GM19468 (cell line): Measurements from ENCODE around the gene C2CD4A.

ENCODE experiments used
- ATAC-seq: cut with Tn5 transposase; IDR thresholded peaks from one replicate; pipeline ENCODE4 v1.9.1; 2021; ENCODE audit warnings: mild to moderate bottlenecking, moderate library complexity, moderate number of reproducible peaks; ENCODE audit not compliant: unreplicated experiment; ENCODE audit errors: extremely low read depth

Gene C2CD4A

GRCh38 chr15:62093809-62094208 lies 27.0 kb downstream of the C2CD4A start:
- no peak for ATAC-seq

GRCh38 chr15:62094388-62094787 lies 27.6 kb downstream of the C2CD4A start:
- ATAC-seq = no peak

GRCh38 chr15:62099094-62099601 lies 32.4 kb downstream of the C2CD4A start:
- ATAC-seq = no peak

- no peak for ATAC-seq
These were observed 36.7 kb downstream of the C2CD4A start for GRCh38 chr15:62103431-62103830.

GRCh38 chr15:62104401-62104800 lies 37.6 kb downstream of the C2CD4A start:
- ATAC-seq = no peak

GRCh38 chr15:62104846-62105245 lies 38.1 kb downstream of the C2CD4A start:
- ATAC-seq = no peak

- ATAC-seq = no peak
These were observed 38.5 kb downstream of the C2CD4A start for GRCh38 chr15:62105266-62105665.

GRCh38 chr15:62106096-62106495 lies 39.3 kb downstream of the C2CD4A start:
- ATAC-seq = no peak

- ATAC-seq = no peak
These were observed 40.9 kb downstream of the C2CD4A start for GRCh38 chr15:62107571-62108121.

GRCh38 chr15:62108411-62108810 lies 41.6 kb downstream of the C2CD4A start:
- ATAC-seq = no peak

GRCh38 chr15:62109437-62109836 lies 42.7 kb downstream of the C2CD4A start:
- ATAC-seq = no peak

- no peak for ATAC-seq
These were observed 43.4 kb downstream of the C2CD4A start for GRCh38 chr15:62109982-62110851.

GRCh38 chr15:62112081-62112480 lies 45.3 kb downstream of the C2CD4A start:
- ATAC-seq = no peak

- no peak for ATAC-seq
These were observed 46.1 kb downstream of the C2CD4A start for GRCh38 chr15:62112616-62113593.

- no peak for ATAC-seq
These were observed 49.1 kb downstream of the C2CD4A start for GRCh38 chr15:62115847-62116246.

- no peak for ATAC-seq
These were observed 51.9 kb downstream of the C2CD4A start for GRCh38 chr15:62118520-62119226.

- ATAC-seq = no peak
These were observed 52.6 kb downstream of the C2CD4A start for GRCh38 chr15:62119227-62119864.

GRCh38 chr15:62119874-62120273 lies 53.1 kb downstream of the C2CD4A start:
- no peak for ATAC-seq
